ENCODE measurements around the gene WFDC9.

The WFDC9 gene

DNA sequence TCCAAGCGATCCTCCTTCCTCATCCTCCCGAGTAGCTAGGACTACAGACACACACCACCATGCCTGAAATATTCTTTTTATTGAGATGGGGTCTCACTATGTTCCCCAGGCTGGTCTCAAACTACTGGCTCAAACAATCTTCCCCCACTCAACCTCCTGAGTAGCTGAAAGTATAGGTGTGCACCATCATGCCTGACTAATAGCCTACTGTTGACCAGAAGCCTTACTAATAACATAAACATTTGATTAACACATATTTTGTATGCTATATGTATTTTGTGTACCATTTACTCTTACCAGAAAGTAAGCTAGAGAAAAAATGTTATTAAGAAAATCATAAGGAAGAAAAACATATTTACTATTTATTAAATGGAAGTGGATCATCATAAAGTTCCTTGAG is 13.5 kb downstream of the WFDC9 start:
- TF ChIP-seq, protein P1, sequence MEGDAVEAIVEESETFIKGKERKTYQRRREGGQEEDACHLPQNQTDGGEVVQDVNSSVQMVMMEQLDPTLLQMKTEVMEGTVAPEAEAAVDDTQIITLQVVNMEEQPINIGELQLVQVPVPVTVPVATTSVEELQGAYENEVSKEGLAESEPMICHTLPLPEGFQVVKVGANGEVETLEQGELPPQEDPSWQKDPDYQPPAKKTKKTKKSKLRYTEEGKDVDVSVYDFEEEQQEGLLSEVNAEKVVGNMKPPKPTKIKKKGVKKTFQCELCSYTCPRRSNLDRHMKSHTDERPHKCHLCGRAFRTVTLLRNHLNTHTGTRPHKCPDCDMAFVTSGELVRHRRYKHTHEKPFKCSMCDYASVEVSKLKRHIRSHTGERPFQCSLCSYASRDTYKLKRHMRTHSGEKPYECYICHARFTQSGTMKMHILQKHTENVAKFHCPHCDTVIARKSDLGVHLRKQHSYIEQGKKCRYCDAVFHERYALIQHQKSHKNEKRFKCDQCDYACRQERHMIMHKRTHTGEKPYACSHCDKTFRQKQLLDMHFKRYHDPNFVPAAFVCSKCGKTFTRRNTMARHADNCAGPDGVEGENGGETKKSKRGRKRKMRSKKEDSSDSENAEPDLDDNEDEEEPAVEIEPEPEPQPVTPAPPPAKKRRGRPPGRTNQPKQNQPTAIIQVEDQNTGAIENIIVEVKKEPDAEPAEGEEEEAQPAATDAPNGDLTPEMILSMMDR (conservative IDR thresholded peaks at IDR 0.05), result no peak
- no peak overlapping the region for H3K27ac ChIP-seq

DNA sequence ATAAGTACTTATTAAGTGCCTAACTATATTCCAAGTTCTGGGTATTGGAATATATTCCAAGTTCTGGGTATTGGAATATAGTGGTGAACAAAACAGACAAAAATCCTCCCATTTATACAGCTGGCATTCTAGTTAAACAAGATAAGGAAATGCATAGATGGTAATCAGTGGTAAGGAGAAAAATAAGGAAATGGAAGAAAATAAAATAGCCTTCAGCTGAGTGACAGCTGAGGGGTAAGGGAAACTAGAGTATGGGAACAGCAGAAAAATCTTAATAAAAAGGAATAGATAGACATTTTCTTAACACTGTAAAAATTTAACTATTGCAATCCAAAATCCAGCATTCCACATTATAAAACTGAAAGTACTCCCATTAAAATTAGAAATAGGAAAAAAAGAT is 18.8 kb downstream of the WFDC9 start:
- TF ChIP-seq, protein P1 (conservative IDR thresholded peaks at IDR 0.05), result no peak

DNA sequence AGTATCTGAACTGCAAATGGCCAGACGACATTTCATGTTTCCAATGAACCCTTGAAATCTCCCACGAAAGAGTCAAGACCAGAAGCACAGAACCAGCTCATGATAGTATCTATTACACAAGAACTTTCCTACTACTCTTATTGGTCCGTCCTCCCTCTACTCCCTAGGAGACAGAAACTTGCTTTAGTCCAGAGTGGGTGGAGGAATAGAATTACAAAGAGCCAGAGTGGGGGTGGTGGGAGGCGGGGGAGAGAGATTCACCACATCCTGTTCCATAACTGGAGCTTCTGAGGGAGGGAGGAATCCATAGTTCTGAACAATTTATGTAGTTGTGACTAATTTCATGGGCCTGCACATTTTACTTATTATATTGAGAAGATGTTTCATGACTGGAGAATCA is 20.0 kb downstream of the WFDC9 start:
- TF ChIP-seq, protein P1 (conservative IDR thresholded peaks at IDR 0.05), result no peak
- no peak overlapping the region for H3K27ac ChIP-seq

More for the DNA sequence above, 18.8 kb downstream of the WFDC9 start:
- H3K27ac ChIP-seq, result no peak overlapping the region

DNA sequence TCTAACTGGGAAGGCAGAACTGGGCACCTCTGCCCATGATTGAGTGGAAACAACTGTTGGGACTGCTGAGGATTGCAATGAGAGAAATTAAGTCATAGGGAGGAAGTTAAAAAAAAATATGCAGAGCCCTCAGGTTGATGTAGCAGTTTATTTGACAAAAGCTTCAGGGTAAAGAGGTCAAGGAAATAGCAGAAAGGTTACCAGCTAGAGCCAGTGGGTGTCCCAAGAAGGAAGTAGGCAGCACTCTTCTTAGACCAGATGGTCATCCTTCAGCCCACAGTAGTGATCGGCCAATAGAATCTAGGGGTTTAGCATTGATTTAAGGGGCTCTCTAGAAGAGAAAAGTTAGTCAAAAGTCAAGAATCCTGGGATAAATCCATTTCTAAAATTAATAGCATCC is 23.3 kb downstream of the WFDC9 start:
- H3K27ac ChIP-seq, result no peak overlapping the region
- TF ChIP-seq, protein P1 (conservative IDR thresholded peaks at IDR 0.05), result no peak

DNA sequence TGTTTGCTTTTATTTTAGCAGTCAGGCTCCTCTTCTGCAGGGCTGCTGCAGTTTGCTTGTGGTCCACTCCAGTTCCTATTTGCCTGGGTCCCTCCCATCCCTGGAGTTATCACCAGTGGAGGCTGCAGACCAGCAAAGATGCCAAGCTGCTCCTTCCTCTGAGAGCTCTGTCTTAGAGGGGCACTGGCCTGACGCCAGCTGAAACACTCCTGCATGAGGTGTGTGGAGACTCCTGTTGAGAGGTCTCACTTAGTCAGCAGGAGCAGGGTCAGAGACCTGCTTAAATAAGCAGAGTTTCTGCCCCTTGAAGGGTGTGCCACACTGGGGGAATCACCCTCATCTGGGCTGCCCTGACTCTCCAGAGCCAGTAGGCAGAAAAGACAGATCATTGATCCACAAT is 35.8 kb downstream of the WFDC9 start:
- H3K27ac ChIP-seq, result no peak overlapping the region
- TF ChIP-seq, protein P1 (conservative IDR thresholded peaks at IDR 0.05), result no peak

DNA sequence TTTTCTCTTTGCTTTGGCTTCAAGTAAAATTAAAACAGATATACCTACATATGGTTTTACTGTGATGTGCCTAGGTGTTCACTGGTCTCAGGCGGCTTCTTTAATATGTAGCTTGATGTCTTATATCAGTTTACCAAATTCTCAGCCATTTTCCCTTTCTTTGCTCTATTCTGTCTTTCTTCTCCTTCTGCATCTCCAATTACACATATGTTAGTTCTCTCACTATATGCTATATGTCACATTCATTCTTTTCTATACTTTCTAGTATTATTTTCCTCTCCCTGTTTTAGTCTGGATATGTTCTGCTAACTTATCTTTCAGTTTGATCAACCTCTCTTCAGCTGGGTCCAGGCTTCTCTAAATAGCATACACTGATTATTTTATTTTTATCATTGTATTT is 37.6 kb downstream of the WFDC9 start:
- no peak overlapping the region for H3K27ac ChIP-seq
- TF ChIP-seq, protein P1 (conservative IDR thresholded peaks at IDR 0.05), result no peak

DNA sequence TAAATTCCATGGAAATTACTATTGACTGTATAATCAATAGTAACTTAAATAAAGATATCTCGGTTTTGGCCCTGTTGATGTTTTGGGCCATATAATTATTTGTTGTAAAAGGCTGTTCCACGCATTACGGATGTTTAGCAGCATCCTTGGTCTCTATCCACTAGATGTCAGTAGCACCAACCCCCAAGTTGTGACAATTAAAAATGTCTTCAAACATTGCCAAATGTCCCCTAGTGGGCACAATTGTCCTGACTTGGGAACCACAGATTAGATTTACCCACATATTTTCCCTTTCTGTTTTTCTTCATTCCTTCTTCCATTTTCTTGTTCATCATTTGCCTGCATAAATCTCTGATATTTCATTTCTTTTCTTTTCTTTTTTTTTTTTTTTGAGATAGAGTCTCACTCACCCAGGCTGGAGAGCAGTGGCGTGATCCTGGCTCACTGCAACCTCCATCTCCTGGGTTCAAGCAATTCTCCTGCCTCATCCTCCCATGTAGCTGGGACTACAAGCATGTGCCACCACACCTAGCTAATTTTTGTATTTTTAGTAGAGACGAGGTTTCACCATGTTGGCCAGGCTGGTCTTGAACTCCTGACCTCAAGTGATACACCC is 38.4 kb downstream of the WFDC9 start:
- H3K27ac ChIP-seq, result no peak overlapping the region
- TF ChIP-seq, protein P1 (conservative IDR thresholded peaks at IDR 0.05), result peak; percentile 98
